COR-L47 (cell line): ENCODE data around the gene CPT1A.

ENCODE experiments used
- DNase-seq: peaks from one replicate; lab custom pipeline; 2025; lab: John Stamatoyannopoulos, UW

Gene CPT1A

GRCh38 chr11:68854273-68854958, 12.7 kb upstream of the CPT1A start:
- DNase-seq: no peak

DNA sequence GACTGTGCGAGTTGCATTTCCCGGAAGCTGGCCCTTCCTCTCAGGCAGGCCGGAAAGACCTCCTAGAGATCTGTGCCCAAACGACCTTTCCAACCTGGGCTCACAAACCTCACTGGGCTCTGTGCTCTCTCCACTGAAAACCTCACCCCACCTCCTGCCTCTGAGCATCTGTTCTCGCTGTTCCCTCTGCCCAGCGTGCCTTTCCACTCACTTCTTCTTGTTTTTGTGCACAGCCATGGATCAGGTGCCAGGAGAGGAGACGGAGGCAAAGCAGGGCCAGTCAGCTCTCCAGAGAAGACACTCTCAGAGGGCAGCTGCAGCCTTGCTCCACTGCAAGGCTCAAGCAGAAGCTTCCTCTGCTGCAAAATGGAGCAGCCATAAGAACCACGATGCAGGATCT, 10.9 kb upstream of the CPT1A start:
- DNase-seq: no peak

DNA sequence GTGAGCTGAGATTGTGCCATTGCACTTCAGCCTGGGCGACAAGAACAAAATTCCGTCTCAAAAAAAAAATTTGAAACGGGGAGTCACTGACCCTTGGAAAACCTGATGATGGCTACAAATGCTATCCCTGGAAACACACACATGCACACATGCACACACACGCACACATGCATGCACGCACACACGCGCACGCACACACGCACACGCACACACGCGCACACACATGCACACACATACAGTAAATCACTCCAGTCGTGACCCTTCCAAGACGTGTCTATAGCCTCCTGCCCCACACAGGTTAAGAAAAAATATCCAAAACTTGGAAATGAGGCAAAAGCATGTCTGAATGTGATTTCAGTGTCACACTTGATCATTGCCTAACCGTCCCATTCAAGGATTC, 6.7 kb upstream of the CPT1A start:
- DNase-seq: no peak

DNA sequence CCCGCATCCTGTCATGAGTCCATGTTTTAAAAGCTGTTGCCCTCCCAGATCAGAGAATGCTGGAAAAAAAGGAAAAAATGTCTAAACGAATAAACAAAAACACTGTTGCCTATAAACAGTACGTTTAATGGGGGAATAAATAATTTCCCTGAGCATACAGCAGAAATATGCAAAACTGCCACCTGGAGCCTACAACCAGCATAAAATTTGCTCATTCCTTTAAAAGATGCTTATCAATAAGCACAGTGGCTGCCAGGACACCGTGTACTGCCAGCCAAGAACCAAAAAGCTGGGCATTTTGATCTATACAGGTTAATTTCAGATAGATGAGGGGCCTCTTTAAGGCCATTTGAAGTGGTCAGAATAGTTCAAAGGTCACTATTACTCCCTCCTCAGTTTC, 5.7 kb upstream of the CPT1A start:
- no peak for DNase-seq

GRCh38 chr11:68845351-68846002, 3.8 kb upstream of the CPT1A start:
- no peak for DNase-seq

DNA sequence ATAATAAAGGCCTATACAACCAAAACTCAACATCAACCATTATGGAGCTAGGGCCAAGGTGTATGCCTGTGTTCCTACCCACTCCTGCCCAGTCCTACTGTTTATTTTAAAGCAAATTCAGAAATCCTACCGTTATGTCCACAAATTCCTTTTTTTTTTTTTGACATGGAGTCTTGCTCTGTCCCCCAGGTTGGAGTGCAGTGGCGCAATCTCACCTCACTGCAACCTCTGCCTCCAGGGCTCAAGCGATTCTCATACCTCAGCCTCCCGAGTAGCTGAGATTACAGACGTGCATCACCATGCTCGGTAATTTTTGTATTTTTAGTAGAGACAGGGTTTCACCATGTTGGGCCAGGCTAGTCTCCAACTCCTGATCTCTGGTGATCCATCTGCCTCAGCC, 3.1 kb upstream of the CPT1A start:
- DNase-seq: no peak

- no peak for DNase-seq
Observed at GRCh38 chr11:68844376-68844775, 2.7 kb upstream of the CPT1A start.

GRCh38 chr11:68843703-68844312, 2.1 kb upstream of the CPT1A start:
- DNase-seq: peak; percentile 36

- no peak for DNase-seq
Observed at GRCh38 chr11:68843052-68843561, 1.4 kb upstream of the CPT1A start.

DNA sequence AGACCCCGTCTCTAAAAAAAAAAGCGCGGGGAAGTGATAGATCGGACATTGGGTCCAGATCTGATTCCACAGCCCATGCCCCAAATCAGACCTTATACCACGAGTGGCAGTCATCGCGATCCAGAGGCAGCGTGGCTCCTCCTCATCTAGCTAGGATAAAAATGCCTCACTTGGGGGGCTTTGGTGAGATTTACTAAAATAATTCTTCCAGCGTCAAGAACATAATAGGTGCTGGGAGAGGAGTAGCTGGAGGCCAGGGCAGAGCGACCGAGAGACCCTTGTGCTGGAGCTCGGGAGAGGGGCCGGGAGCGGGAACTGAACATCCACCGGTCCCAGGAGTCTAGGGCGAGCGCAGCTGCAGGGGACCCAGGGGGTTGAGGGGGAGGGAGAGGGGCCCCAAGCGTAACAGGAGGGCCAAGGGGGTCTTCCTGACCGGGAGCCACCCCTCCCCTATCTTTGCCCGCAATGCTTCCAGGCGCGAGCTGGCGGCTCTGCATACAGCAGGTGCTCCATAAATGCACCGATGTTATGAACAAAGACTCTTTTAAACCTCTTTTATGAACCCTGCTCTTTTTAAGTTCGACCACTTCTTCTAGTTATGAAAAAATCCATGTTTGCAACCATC, 823 bp upstream of the CPT1A start:
- DNase-seq: no peak

- no peak for DNase-seq
Observed at GRCh38 chr11:68840661-68841653, 759 bp downstream of the CPT1A start.

GRCh38 chr11:68839911-68840641, 1.6 kb downstream of the CPT1A start:
- DNase-seq: no peak

- DNase-seq: peak; percentile 70
Observed at GRCh38 chr11:68839054-68839865, 2.5 kb downstream of the CPT1A start.

DNA sequence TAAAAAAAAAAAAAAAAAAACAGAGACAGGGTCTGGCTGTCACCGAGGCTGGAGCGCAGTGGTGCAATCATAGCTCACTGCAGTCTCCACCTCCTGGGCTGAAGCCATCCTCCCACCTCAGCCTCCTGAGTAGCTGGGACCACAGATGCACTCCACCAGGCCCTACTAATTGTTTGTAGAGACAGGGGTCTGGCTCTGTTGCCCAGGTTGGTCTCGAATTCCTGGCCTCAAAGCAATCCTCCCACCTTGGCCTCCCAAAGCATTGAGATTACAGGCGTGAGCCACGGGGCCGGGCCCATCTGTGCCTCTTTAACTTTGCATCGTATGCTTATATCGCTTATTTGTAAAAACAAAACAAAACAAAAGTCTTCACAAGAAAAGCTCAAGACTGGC, 3.1 kb downstream of the CPT1A start:
- no peak for DNase-seq

DNA sequence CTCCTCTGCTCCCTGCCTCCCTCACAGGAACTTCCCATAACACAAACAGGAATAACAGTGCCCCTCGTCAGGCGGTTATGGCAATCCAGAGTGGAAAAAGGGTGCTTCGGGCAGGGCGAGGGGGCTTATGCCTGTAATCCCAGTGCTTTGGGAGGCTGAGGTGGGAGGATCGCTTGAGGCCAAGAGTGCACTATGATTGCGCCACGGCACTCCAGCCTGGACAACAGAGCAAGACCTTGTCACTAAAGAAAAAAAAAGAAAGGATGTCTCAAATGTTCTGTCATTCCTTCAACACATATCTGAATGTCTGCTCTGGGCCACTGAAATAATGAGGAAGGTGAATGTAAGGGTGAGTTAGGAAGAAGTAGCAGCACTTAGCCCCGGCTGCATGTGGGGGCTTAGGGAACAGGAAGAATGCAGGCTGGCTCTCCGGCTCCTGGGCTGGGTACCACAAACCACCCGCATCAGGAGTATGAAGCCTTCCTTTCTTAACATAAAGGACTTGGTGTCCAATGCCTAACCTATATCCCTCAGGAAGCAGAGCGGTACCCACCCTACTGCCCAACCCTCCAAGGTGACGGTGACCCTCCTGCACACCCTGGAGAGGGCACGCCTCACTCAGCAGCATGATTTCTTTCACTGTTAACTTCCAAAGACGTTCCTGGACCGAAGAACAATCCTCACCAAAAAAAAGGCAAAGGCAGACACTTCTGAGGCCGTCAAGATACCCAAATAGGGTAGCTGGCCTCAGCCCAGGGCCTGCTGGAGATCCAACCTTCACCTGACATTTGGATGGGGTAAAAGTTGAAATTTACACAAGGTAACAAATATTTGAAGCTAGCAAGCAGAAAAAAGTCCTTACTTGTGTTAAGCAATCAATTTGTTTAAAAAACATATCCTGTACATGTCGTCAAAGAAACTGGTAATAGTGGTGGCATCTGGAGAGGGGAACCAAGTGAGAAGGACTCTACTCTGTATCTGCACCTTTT, 3.8 kb downstream of the CPT1A start:
- DNase-seq: no peak

DNA sequence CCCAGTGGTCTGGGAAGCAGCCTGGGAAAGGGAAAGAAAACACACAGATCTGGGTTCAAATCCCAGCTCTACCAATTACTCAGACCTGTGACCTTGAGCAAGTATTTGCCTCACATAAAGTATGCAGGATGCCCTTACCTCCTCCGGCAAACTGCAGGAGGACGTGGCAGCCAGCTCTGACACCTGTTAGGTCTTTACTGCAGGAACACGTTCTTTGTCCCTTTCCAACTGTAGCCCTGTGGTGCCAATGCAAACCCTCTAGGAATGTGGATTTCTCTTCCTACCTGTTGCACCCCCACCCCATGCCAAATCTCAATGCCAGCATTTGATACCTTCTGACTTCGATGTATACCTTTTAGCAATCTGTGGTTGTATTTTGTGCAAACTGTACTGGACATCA, 6.0 kb downstream of the CPT1A start:
- DNase-seq: no peak

GRCh38 chr11:68835328-68835727, 6.4 kb downstream of the CPT1A start:
- DNase-seq: no peak

- no peak for DNase-seq
Observed at GRCh38 chr11:68832476-68833181, 9.1 kb downstream of the CPT1A start.
